Hepatocyte (in vitro differentiated cells): Measurements from ENCODE around the gene CCDC24.

Experiments used
- CTCF ChIP-seq: fragments of 200-600 bp; sonication (generic); IDR thresholded peaks from 2 replicates; pipeline ENCODE4 v1.5.1; 2016; ENCODE audit warnings: antibody characterized with exemption, mild to moderate bottlenecking; ENCODE audit not compliant: poor library complexity
- EZH2 ChIP-seq: fragments of 200-600 bp; sonication (generic); IDR thresholded peaks from 2 replicates; pipeline ENCODE4 v1.6.1; 2016; ENCODE audit warnings: antibody characterized with exemption, mild to moderate bottlenecking, borderline replicate concordance

DNA sequence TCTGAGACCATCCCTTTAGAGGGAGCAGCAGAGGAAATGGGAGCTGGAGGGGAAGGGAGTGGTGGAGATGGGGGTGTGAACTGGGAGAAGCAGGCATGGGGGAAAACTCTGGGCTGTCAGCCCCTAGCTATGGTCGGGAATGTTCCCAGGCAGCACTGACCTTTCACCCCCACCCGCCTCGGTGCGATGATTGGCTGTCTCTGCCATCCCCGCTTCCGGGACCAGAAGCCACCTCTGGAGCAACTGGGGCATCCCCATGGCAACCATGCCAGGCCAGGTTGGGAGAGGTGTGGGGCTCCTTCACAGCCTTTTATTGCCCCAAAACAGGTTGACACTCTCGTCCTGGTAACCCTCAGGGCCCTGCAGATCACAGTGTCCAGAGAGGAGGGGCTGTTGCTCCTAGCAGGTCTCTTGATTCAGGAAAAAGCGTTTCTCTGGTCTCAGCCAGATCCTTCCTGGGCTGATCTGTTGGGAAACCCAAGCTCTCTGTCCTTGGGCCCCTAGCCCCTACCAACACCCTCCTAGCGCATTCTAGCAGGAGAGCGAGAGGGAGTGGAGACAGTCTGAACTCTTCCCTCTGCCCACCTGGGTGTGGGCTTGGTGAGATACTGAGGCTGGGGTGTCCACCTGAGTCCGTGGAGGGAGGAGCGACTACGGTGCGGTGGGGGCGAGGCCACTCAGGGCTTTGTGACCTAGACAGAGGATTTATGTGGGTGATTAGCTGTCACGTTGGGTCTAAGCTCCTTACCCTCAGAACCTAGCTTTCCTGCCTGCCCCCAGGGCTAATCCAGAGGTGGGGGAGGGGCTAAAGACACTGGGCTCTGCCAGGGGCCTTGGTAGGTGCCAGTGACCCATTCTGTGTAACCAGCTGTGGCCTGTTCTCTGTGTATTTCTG is 52.0 kb downstream of the CCDC24 start:
- TF ChIP-seq CTCF (no peak), EZH2 (no peak)
